Right atrium auricular region (tissue), 2 donors: ENCODE measurements around the gene IFITM1. TPM values are rescaled to one million over a fixed set of nuclear protein-coding genes. Genes with fewer than 3 reads are reported as not detected.

ENCODE experiments used
- DNase-seq: peaks from one replicate; pipeline ENCODE4 v3.0.0-alpha.2; 2019; ENCODE audit warnings: low spot score
- H3K27ac ChIP-seq, 2 donors: fragments of 200-600 bp; sonication (generic); 1 replicate in 1 of 2; 2 replicates in 1 of 2; pipeline ENCODE4 v1.5.1; 2016 to 2019
- H3K27me3 ChIP-seq, 2 donors: fragments of 200-600 bp; sonication (generic); one replicate each; pipeline versions ENCODE4 v1.5.1 to v1.6.0; 2017 to 2019
- H3K36me3 ChIP-seq: fragments of 200-600 bp; sonication (generic); one replicate; pipeline ENCODE4 v1.5.1; 2016
- H3K4me1 ChIP-seq, 2 donors: fragments of 200-600 bp; sonication (generic); one replicate each; pipeline versions ENCODE4 v1.5.1 to v1.6.0; 2017 to 2019
- H3K4me3 ChIP-seq, 2 donors: fragments of 200-600 bp; sonication (generic); 1 replicate in 1 of 2; 2 replicates in 1 of 2; pipeline ENCODE4 v1.5.1; 2017 to 2019; ENCODE audit warnings: mild to moderate bottlenecking in 1 of 2, moderate library complexity in 1 of 2
- H3K9me3 ChIP-seq, 2 donors: fragments of 200-600 bp; sonication (generic); one replicate each; pipeline ENCODE4 v1.5.1; 2019
- CTCF ChIP-seq, 2 donors: fragments of 200-600 bp; sonication (generic); IDR thresholded peaks; one replicate each; pipeline ENCODE4 v1.5.1; 2019; ENCODE audit warnings: antibody characterized with exemption in 2 of 2
- total RNA-seq, 2 donors: library from RNA; depleted of rRNA; stranded (reverse); fragments of >200 nt; gene quantifications; one replicate each; pipeline ENCODE4 v1.1.0, GENCODE V29; 2016

IFITM1 gene
- total RNA-seq, 2 donors from 2014 or later: 82.3 to 241 TPM

- DNase-seq: no peak
- no peak overlapping the region for H3K27ac ChIP-seq
- no peaks in the 10 kb centered on the region for H3K27me3 ChIP-seq
- H3K9me3 ChIP-seq: no peaks in the 10 kb centered on the region
- H3K36me3 ChIP-seq: no peaks in the 10 kb centered on the region
- no peak overlapping the region for H3K4me3 ChIP-seq
- peaks cover 0 to 31% of the 10 kb centered on the region in 2 donors for H3K4me1 ChIP-seq
- no peak for TF ChIP-seq CTCF (IDR thresholded peaks at IDR 0.05)
Measured at GRCh38 chr11:356610-357009, 42.8 kb downstream of the IFITM1 start.

GRCh38 chr11:357582-357981, 43.7 kb downstream of the IFITM1 start:
- no peaks in the 10 kb centered on the region for H3K27me3 ChIP-seq
- peaks cover 0 to 28% of the 10 kb centered on the region in 2 donors for H3K4me1 ChIP-seq
- H3K27ac ChIP-seq: no peak overlapping the region
- DNase-seq: no peak
- no peak overlapping the region for H3K4me3 ChIP-seq
- TF ChIP-seq CTCF (IDR thresholded peaks at IDR 0.05): no peak
- no peaks in the 10 kb centered on the region for H3K9me3 ChIP-seq
- H3K36me3 ChIP-seq: no peaks in the 10 kb centered on the region

- no peak for DNase-seq
- TF ChIP-seq CTCF (IDR thresholded peaks at IDR 0.05): no peak
- H3K27ac ChIP-seq: no peak overlapping the region
- H3K36me3 ChIP-seq: no peaks in the 10 kb centered on the region
- H3K4me3 ChIP-seq: no peak overlapping the region
- H3K9me3 ChIP-seq: no peaks in the 10 kb centered on the region
- H3K27me3 ChIP-seq: no peaks in the 10 kb centered on the region
- H3K4me1 ChIP-seq: peaks cover 0 to 21% of the 10 kb centered on the region in 2 donors
Measured at GRCh38 chr11:358129-358800, 44.4 kb downstream of the IFITM1 start.

GRCh38 chr11:359181-359714, 45.4 kb downstream of the IFITM1 start:
- Histone ChIP-seq H3K27me3 (no peaks in the 10 kb centered on the region), H3K4me1 (peaks cover 0 to 11% of the 10 kb centered on the region in 2 donors), H3K4me3 (no peak overlapping the region), H3K36me3 (no peaks in the 10 kb centered on the region), H3K27ac (no peak overlapping the region), H3K9me3 (no peaks in the 10 kb centered on the region)
- no peak for TF ChIP-seq CTCF (IDR thresholded peaks at IDR 0.05)
- no peak for DNase-seq

- no peak for DNase-seq
- Histone ChIP-seq H3K9me3 (no peaks in the 10 kb centered on the region), H3K27ac (no peak overlapping the region), H3K4me1 (peaks cover 0 to 4% of the 10 kb centered on the region in 2 donors), H3K27me3 (no peaks in the 10 kb centered on the region), H3K4me3 (no peak overlapping the region), H3K36me3 (no peaks in the 10 kb centered on the region)
- no peak for TF ChIP-seq CTCF (IDR thresholded peaks at IDR 0.05)
Measured at GRCh38 chr11:360326-361280, 46.8 kb downstream of the IFITM1 start.
